Measurements from ENCODE around the gene CBLN2.

DNA sequence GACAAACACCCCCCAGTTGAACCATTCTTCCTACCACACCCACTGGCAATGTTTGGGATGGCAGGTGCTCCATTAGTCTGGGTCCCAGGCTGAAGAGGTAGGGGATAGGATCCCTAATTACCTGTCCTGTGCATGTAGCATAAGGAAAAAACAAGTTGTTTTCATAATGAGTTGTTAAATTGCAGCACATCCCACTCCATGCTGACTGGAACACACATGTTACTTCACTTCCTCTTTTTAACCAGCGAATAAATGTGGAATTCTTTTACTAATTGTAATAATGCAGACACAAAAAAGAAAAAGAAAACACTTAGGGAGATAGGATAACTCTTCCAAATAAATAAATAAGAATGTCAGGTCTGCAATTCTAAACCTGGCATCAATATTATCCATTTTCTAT, 11.8 kb upstream of the CBLN2 start:
- TF ChIP-seq, protein P1, sequence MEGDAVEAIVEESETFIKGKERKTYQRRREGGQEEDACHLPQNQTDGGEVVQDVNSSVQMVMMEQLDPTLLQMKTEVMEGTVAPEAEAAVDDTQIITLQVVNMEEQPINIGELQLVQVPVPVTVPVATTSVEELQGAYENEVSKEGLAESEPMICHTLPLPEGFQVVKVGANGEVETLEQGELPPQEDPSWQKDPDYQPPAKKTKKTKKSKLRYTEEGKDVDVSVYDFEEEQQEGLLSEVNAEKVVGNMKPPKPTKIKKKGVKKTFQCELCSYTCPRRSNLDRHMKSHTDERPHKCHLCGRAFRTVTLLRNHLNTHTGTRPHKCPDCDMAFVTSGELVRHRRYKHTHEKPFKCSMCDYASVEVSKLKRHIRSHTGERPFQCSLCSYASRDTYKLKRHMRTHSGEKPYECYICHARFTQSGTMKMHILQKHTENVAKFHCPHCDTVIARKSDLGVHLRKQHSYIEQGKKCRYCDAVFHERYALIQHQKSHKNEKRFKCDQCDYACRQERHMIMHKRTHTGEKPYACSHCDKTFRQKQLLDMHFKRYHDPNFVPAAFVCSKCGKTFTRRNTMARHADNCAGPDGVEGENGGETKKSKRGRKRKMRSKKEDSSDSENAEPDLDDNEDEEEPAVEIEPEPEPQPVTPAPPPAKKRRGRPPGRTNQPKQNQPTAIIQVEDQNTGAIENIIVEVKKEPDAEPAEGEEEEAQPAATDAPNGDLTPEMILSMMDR (conservative IDR thresholded peaks at IDR 0.05; ENCODE audit: low read depth, low read length) = no peak
- TF ChIP-seq EZH2 (IDR thresholded peaks at IDR 0.05; ENCODE audit: borderline replicate concordance, low read depth, low read length, poor library complexity, severe bottlenecking) = no peak
